Hepatic stellate cell (primary cell): ENCODE measurements around the gene GNA12.
A peak's percentile ranks its signal among the peaks of the same experiment; 100 is the strongest.

Experiments used
- DNase-seq: peaks from one replicate; pipeline ENCODE4 v3.0.0; 2011; ENCODE audit warnings: low spot score

GNA12 gene

DNA sequence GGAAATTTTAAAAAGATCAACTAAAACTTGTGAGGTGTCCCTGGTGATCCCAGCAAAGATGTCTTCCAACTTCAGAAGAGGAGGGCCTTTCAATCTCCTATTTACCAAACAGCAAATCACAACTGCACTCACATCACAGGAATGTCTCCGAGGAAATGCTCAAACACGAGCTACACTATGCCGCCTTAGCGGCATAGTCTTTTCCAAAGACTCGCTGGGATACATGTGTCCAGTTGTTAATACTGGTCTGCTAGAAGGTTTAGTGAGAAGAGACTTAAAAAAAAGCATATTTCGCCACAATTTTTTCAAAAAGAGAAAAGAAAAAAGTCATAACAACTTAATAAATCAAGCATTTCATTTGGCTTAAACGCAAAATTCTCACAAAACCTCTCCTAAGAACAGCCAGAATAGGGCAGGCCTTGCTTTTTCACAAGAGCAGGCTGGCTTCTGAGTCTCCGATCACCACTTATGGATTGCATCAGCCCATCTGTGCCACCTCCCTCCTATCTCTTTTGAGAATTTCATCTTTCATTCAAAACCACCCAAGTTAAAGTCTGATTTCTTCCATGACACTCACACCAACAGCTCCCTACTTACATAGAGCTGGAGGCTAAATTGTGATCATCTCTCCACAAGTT, 66.1 kb downstream of the GNA12 start:
- no peak for DNase-seq

DNA sequence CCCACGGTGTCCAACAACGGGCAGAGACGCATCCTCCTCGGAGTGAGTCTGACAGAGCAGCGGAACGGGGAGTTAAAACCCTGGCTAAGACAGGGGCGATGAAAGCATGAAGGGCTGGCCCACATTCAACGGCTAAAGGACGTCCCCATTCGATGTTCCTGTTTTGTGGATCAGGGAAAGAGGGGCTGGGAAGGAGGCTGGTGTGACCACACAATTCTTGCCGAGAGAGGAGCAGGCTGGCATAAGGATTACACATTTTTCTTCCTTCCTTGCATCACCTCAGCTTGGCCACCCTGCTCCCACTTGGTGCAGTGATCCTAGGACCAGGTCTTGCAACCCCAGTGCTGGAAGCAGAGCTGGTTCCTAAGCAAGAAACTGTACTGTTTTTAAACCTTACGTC, 67.7 kb downstream of the GNA12 start:
- no peak for DNase-seq

DNA sequence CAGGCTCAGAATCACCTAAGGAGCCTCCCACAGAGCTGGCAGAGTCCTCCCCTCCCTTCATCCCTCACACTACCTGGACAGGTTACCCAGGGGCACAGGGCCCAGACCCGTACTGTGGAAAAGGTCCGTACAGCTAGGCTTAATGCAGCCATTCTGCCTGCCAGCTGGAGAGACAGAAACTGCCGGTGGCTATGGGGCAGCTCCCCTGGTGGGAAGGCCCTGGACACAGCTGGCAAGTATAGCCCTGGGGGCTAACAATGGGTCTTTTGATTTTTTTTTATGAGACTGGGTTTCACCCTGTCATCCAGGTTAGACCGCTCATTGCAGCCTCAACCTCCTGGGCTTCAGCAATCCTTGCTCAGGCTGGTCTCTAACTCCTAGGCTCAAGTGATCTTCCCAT, 68.3 kb downstream of the GNA12 start:
- no peak for DNase-seq

DNA sequence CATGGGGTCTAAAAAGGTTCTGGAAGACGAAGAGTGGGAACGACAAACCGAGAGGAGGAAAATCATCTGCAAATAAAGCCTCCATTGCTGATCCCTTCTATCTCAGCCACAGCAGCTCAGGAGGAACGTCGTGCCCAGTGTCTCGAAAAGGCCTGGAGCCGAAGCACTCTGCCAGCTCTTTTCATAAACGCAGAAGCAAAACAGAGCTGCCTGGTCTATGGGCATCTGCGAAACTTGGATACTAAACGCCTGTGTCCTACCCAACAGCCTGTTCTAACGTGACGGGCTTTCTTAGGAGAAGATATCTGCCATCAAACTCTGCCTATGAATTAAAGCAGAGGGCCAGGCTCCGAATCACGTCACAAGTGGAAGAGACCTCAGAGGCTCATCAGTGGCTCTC, 68.7 kb downstream of the GNA12 start:
- DNase-seq, result no peak

DNA sequence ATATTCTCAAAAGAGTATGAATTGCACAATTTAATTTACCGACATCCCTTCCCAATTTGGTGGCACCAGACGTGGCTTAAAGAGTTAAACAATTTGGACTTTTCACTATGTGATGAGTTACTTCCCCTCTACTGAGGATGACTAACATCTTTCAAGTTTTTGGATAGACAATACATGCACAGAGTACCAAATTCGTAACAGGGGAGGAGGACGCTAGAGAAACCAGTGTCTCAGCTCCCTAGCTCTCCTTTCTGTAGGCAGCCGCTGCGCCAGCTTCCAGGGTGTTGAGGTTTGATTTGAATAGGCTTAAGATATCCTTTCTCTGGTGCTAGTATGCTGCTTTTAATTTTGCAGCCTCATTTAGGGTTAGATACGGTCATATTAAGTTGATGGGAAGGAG, 69.2 kb downstream of the GNA12 start:
- DNase-seq, result no peak

DNA sequence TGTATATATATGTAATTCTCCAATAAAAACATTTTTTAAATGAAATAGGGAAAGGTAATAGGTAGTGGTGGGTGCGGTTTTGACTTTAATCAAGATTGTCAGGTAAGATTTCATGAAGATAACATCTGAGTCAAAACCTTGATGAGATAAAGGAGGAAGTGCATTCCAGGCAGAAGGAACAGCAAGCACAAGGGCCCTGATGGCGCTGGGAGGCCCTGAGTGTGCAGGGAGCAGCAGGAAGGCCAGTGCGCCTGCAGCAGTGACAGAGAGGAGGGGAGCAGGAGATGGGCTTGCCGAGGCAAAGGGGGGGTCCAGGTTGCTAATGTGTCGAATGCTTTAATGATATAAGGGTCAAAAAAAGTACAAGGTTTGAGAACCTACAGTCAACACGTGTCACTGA, 69.8 kb downstream of the GNA12 start:
- DNase-seq, result no peak

DNA sequence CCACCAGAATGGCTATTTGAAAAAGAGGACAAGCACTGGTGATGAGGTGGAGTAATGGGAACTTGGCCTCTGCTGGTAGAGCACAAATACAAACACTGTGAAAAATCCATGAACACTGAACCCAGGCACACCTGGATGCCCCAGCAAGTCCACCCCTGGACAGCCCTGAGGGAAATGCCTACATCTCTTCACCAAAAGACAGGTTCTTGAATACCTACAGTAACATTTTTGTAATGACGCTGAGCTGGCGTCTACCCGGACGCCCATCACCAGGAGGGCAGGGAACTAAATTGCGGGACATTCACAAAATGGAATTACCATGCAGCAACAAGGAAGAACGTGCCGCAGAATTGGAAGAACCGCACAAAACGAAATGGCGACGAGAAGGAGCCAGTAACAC, 70.5 kb downstream of the GNA12 start:
- no peak for DNase-seq

DNA sequence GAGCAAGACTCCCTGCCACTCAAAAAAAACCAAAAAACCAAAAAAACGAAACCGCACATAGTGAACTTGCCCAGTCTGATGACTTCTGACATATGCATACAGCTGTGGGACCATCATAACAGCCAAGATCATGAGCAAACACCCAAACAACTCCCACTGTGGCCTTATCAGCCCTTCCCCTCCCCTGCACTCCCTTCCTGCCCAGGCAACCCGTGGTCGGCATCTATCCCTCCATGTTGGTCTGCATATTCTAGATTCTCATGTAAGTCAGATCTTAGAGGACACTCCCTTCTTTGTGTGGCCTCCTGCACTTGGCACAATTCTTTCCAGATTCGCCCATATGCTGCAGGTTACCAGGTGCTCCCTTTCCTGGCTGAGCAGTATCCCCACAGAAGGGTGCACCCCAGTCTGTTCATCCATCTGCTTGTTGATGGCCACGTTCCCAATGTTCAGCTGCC, 72.8 kb downstream of the GNA12 start:
- no peak for DNase-seq

DNA sequence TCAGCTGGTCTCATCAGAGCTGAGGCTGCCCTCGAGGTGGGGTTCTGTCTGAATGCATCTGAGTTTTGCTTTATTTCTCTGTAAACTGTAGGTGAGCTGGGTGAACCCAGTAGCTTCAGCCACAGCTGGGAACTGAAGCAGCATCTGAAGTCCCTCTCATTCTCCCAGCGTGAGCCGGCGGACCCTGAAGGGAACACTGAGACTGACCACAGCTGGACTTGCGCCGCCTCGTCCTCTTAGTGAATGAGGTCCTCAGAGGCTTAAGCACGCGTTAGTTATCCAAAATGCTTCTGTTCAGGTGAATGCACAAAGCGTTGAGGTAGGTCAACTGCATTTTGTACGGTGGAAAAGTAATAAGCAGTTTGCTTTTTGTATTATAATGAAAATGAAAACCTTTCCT, 79.5 kb downstream of the GNA12 start:
- no peak for DNase-seq

DNA sequence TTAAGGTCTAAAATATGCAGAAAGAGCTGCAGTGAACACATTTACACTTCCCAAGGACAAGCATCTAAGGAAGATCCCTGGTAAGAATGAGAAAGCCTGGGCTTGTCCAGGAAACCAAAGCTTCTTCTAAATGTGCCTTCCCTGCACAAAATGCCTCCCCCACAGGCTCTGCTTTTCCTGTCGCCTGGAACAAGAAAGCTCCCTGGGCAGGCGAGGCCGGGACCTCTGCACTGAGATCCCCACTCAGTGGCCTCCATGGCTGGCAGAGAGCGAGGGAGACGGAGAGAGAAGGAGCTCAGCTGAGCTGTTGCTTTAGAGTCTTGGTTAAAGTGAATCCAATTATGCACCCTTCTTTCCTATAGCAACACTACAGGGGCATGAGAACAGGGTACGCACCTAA, 80.5 kb downstream of the GNA12 start:
- DNase-seq, result no peak

DNA sequence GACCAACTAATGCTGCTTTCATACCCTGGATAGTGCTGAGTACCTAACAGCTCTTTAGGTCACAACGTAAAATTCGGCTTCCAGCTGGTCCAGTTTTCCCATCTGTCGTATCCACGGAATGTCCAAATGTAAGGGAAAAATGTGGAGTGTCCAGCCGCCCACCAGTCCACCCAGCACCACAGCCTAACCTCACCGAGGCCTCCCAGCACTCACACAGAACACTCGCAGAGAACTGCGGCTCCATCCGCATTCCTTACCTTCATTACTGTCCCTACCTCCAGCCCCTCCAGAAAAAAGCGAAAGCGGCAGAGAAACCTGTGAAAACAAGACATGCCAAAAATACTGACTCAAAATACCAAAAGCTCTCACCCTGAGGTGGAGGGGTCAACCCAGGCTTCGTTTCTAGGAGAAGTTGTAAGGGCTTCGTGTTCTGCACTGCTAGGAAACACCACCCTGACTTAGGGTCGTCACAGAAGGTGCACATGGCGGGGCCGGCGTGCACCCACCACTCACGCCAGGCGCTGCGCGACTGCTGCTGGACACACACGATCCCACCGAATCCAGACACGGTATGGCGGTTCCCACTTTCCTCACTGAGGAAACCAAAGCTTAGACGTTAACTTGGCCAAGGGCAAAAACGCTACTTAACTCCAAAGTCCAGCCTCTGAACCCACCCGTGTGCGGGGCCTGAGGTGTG, 82.2 kb downstream of the GNA12 start:
- no peak for DNase-seq

DNA sequence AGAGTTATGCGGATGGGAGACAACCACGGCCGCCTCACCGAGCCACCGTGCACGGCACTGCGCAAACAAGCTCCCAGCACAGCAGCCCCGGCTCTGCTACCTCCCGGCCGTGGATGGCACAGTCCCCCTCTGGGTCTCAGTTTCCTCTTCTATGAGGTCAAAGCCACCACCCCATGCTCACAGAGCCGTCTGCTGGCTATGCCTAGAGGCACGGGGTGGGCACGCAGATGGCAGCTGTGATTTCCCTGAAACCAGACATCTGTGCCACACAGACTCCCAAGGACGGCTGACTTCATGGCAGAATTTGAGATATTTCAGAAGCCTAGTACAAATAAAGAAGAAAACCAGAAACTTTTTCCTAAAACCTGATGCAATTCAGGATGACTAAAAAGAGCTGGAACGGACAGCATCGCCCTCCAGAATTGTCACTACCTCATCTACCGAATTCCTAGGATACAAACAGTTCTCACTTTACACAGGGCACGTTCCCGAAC, 82.9 kb downstream of the GNA12 start:
- no peak for DNase-seq

DNA sequence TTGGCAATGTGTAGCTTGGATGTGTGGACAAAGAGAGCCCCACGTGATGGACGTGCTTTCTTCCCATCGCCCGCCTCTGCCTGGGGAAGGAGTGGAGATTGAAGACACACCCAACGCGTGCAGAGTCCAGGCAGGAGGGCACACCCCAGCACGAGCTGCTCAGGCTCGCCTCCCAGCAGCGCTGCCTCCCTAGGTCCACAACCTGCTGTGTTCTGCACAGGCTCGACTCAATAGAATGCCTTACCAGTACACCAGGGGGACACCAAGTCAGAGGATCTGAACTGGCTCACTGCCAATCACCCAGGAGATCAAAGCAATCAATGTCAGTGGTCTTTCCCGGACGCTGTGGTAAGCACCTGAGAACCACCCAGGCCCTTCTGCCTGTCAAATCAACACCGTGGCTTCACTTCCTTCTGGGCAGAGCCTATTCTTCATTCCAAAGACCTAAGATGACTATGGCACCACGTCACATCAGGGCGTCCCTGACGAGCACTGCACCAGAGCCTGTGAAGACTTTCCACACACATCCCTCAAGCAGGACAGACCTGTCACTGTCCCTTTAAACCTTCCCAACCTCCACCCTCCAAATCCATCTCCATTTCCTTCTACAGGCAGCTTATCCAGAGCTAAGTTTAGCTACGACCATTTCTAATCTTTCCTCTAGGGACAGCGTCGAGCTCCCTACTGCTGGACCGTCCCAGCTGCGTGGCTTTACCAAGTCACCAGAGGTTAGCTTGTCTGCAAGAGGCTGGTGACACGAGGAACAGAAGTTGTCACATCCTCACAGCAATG, 83.8 kb downstream of the GNA12 start:
- peak; percentile 74 for DNase-seq

DNA sequence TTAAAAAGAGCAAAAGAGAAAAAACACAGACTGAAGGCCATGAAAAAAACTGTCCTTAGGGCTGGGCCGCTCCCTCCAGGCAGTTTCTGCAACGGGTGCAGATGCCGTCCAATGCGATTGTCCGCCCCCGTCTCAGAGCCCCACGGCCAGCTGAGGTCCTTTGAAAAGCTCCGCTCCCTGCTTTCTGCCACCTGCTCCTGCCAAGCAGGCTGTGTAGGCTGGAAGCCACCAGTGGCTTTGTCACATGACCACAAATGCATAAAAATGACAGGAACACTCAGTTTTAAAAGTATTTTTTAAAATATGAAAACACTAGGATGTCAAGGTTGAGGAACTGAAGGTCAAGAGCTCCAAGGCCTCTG, 84.4 kb downstream of the GNA12 start:
- no peak for DNase-seq

DNA sequence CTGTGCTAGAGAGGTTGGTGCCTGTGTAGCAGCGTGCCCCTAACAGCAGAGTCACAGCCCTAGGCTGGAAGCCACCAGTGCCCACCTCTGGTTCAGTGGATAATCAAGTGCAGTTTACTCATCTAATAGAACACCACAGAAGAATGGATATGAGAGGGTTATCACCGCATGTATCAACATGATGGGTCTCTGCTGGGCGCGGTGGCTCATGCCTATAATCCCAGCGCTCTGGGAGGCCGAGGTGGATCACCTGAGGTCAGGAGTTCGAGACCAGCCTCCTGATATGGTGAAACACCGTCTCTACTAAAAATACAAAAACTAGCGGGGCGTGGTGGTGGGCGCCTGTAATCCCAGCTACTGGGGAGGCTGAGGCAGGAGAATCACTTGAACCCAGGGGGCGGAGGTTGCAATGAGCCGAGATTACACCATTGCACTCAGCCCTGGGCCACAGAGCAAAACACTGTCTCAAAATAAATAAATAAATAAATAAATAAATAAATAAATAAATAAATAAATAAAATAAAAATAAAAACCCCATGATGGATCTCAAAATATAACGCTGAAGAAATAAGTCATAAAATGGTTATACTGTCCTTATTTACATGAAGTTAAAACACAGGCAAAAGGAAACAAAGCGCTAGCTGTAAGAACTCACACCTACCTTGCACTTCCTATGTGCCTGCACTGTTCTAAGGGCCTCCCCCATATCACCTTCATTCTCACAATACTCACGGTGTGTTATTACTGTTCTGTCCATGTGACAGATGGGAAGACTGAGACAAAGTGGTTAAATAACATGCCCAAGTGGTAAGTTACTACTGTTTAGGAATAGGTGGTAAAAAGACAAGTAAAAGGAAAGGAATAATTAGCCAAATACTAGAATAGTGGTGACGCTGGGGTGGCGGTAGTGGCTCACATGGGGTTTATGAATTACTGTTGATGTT, 85.2 kb downstream of the GNA12 start:
- DNase-seq, result no peak

DNA sequence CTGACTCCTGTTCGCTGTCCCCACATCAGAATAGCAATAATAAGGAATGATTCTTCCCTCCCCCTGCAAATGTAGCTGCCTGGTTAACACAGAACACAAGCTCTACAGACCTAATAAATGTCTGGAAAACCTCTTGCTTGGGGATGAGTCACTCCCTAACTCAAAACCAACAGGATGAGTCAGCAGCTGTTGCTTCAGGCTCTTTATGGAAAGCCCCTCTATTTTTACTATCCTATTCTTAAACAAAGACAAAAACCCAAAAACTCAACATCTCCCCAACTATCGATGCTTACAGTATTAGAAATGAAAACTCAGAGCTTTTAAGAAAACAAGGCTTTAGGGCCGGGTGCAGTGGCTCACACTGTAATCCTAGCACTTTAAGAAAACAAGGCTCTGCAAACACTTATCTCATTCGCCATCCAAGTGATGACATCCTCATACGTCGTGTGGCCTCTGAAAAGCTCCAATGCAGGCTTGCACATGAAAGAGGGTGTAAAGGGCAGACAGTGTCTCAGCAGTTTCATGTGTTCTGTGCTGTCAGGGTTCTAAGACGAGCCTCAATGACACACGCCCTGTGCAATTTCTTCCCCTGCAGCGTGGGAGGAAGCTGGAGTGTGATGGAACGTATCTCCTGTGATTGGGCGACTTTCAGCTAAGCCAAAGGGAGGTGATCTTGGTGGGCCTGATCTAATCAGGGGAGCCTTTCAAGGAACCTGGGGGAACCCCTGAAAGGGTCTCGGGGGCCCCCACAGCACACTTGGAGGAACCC, 86.0 kb downstream of the GNA12 start:
- DNase-seq, result peak; percentile 86

DNA sequence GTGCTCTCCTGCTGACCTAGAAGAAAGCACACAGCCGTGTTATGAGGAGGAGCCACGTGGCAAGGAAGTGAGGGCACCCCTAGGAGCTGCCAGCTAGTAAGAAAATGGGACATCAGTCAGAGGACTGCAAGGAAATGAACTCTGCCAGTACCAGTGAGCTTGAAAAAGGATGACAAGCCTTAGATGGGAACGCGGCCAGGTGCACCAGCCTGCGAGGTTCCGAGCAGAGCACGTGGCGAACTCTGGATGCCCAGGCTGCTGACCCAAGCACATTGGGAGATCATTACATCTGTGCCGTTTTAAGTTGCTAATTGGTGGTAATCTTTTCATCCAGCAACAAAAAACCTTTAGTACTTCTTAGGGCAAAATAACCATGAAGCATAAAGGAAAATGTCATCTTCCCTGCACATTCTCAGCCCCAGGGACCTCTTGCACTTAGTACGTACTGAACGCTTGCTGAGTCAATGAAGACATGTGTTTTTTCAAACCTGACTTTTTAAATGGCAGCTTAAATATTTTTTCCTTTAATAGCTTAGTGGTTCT, 86.7 kb downstream of the GNA12 start:
- no peak for DNase-seq

DNA sequence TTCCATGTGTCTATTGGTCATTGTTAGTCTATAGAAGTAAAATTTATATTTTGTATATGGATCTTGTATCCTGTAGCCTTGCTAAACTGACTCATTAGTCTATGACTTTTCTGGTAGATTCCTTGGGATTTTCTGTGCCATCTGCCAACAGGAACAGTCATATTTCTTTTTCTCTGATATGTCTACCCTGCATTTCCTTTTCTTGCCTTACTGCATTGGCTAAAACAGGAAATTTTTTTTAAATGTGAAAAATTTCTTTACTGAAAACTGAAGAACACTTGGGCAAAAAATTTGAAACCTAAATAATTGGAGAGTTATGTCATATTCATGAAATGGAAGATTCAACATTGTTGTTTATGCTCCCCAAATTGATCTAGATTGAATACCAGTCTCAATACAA, 88.6 kb downstream of the GNA12 start:
- DNase-seq, result no peak

DNA sequence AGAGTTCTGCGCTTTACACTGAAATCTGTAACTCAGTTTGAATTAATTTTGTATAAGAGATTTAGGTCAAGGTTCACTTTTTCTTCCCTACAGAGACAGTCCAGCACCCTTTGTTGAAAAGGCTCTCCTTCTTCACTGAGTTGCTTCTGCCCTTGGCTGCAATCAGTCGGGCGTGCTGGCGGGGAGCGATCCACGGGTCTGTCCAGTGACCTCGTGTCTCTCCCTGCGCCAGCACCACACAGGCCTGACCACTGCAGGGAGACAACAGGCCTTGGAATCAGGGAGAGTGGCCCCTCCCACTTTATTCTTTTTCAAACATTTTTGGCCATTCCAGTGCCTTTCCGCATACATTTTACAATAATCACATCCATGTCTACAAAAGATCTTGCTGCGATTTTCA, 89.2 kb downstream of the GNA12 start:
- no peak for DNase-seq

DNA sequence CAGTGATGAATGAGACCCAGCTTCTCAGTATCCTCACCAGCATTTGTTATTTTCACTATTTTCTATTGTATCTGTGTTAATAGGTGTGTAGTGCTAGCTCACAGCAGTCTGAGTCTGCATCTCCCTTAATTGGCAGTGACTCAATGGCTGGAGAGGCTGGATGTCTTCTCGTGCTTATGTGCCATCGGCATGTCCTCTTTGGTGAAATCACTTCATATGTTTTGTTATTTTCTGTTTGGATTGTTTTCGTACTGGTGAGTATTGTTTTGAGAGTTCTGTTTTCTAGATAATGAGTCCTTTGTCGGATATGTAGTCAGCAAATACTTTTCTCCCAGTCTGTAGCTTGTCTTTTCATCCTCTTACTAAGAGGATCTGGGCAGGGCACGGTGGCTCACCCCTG, 90.0 kb downstream of the GNA12 start:
- DNase-seq, result no peak

DNA sequence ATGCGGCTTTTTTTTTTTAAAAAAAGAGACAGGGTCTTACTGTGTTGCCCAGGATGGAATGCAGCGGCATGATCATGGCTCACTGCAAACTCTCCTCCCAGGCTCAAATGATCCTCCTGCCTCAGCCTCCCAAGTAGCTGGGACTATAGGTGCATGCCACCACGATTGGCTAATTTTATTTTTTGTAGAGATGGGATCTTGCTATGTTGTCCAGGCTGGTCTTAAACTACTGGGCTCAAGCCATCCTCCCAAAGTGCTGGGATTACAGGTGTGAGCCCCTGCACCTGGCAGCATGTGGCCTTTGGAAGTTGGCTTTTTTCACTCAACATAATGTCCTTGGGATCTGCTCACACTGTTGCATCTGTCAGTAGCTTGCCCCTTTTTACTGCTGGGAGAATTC, 91.0 kb downstream of the GNA12 start:
- no peak for DNase-seq
